MM.1S (cell line): Measurements from ENCODE around the gene ABCC1.

Experiments
- CTCF ChIP-seq: fragments of 300-600 bp; sonication (generic); IDR thresholded peaks from 2 replicates; pipeline ENCODE4 v1.5.1; 2016; ENCODE audit warnings: antibody characterized with exemption, low read length, mixed read lengths
- EZH2phosphoT487 ChIP-seq: fragments of 300-600 bp; sonication (generic); IDR thresholded peaks from 2 replicates; pipeline ENCODE4 v1.6.1; 2018; ENCODE audit warnings: antibody characterized with exemption, low read length

GRCh38 chr16:16151315-16151714 lies 201.9 kb downstream of the ABCC1 start:
- TF ChIP-seq CTCF (no peak), EZH2phosphoT487 (no peak)
